HEK293 (cell line): ENCODE data around the gene INS.

Experiments
- KLF9 ChIP-seq: fragments of 450-650 bp; formaldehyde crosslinking; IDR thresholded peaks from 2 replicates; pipeline ENCODE4 v1.5.1; 2016; ENCODE audit warnings: missing biosample characterization, missing genetic modification characterization, low read depth
- MEIS1 ChIP-seq: sonication (generic); formaldehyde crosslinking; IDR thresholded peaks from 2 replicates; pipeline ENCODE4 v1.8.1; 2022; ENCODE audit warnings: missing genetic modification reagents, mild to moderate bottlenecking, borderline replicate concordance
- PRDM1 ChIP-seq: fragments of 450-650 bp; formaldehyde crosslinking; IDR thresholded peaks from 2 replicates; pipeline ENCODE4; 2016; ENCODE audit warnings: missing biosample characterization, missing genetic modification characterization
- ZBTB7A ChIP-seq: fragments of 450-650 bp; formaldehyde crosslinking; IDR thresholded peaks from 2 replicates; pipeline ENCODE4 v1.5.1; 2016; ENCODE audit warnings: low read depth, missing biosample characterization, missing genetic modification characterization
- ZNF133 ChIP-seq: fragments of 450-650 bp; formaldehyde crosslinking; IDR thresholded peaks from 2 replicates; pipeline ENCODE4 v1.5.1; 2016; ENCODE audit warnings: missing biosample characterization, missing genetic modification characterization
- ZNF169 ChIP-seq: fragments of 450-650 bp; formaldehyde crosslinking; IDR thresholded peaks from 2 replicates; pipeline ENCODE4 v1.5.1; 2016; ENCODE audit warnings: missing biosample characterization, missing genetic modification characterization
- ZNF670 ChIP-seq: fragments of 450-650 bp; formaldehyde crosslinking; IDR thresholded peaks from 2 replicates; pipeline ENCODE4 v1.5.1; 2016; ENCODE audit warnings: missing biosample characterization, missing genetic modification characterization, low read depth
- ZNF777 ChIP-seq: fragments of 450-650 bp; formaldehyde crosslinking; IDR thresholded peaks from 2 replicates; pipeline ENCODE4 v1.5.1; 2017; ENCODE audit warnings: missing biosample characterization, missing genetic modification characterization, borderline replicate concordance
- TF ChIP-seq, protein P1 (sequence below): fragments of 450-650 bp; formaldehyde crosslinking; IDR thresholded peaks from 2 replicates; pipeline ENCODE4 v1.5.1; 2016; ENCODE audit warnings: missing biosample characterization, missing genetic modification characterization
- TF ChIP-seq, protein P2 (sequence below): fragments of 450-650 bp; formaldehyde crosslinking; IDR thresholded peaks from 2 replicates; pipeline ENCODE4 v1.5.1; 2016; ENCODE audit warnings: missing biosample characterization, missing genetic modification characterization, low read depth

DNA sequence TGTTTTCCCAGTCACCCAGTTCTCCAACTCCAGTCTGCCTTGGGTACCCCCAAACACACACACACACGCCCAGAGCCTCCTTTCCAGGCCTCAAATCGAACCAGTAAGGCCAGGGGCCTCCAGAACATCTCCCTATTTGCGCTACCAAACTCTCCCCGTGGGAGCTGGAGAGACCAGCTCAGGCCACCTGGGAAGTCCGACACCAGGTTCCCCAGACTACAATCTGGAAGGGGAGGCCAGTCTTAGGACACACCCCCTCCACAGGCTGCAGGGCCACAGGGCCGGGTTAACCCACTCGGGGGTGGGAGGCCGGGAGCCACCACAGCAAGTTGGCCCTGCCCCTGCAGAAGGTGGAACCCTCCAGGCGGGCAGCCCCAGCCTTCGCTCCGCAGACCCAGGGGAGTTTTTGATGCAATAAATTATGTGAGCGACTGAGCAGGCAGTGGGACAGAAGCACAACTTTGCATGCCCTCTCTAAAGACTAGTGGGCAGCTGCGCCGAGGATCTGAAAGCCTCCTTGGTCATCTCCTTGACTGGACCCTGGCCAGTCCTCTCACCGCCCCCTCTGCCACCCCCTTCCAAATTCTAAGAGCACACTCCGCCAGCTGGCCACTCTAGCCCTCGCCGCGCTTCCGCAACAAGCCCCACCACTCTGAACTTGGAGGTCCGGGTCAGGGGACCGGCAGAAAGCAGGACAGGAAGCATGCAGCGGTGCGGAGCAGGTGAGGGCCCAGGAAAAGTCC, 24.6 kb downstream of the INS start:
- TF ChIP-seq, protein P1, sequence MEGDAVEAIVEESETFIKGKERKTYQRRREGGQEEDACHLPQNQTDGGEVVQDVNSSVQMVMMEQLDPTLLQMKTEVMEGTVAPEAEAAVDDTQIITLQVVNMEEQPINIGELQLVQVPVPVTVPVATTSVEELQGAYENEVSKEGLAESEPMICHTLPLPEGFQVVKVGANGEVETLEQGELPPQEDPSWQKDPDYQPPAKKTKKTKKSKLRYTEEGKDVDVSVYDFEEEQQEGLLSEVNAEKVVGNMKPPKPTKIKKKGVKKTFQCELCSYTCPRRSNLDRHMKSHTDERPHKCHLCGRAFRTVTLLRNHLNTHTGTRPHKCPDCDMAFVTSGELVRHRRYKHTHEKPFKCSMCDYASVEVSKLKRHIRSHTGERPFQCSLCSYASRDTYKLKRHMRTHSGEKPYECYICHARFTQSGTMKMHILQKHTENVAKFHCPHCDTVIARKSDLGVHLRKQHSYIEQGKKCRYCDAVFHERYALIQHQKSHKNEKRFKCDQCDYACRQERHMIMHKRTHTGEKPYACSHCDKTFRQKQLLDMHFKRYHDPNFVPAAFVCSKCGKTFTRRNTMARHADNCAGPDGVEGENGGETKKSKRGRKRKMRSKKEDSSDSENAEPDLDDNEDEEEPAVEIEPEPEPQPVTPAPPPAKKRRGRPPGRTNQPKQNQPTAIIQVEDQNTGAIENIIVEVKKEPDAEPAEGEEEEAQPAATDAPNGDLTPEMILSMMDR (tag by site-specific recombination), result no peak
- no peak for TF ChIP-seq PRDM1 (tag by site-specific recombination)
- no peak for TF ChIP-seq MEIS1 (CRISPR knock-in tag)
- TF ChIP-seq ZNF670 (tag by site-specific recombination), result no peak
- no peak for TF ChIP-seq ZNF777
- TF ChIP-seq ZNF133 (tag by site-specific recombination), result no peak
- TF ChIP-seq, protein P2, sequence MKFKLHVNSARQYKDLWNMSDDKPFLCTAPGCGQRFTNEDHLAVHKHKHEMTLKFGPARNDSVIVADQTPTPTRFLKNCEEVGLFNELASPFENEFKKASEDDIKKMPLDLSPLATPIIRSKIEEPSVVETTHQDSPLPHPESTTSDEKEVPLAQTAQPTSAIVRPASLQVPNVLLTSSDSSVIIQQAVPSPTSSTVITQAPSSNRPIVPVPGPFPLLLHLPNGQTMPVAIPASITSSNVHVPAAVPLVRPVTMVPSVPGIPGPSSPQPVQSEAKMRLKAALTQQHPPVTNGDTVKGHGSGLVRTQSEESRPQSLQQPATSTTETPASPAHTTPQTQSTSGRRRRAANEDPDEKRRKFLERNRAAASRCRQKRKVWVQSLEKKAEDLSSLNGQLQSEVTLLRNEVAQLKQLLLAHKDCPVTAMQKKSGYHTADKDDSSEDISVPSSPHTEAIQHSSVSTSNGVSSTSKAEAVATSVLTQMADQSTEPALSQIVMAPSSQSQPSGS (tag by site-specific recombination), result no peak
- TF ChIP-seq KLF9 (tag by site-specific recombination), result no peak
- TF ChIP-seq ZBTB7A (tag by site-specific recombination), result no peak
- no peak for TF ChIP-seq ZNF169
